Measurements from ENCODE around the gene MVB12B. TPM values are rescaled to one million over a fixed set of nuclear protein-coding genes. Genes with fewer than 3 reads are reported as not detected.

Gene MVB12B
- polyA plus RNA-seq, 1 experiment = 4.4 TPM

- no peaks in the 10 kb centered on the region for H3K27me3 ChIP-seq (ENCODE audit: control insufficient read depth, insufficient read depth, low read length)
- ChIA-PET POLR2A (no interaction called here), CTCF (interaction anchor here (0.6 to 2.2 kb wide), 3 partner anchors 10 to 75 kb away, joined by 3 to 8 read pairs (median 3); no protein-coding TSS in a partner anchor)
- no peaks in the 10 kb centered on the region for H3K9me3 ChIP-seq (ENCODE audit: control insufficient read depth, insufficient read depth, low read length)
- no peak for DNase-seq (ENCODE audit: low read depth, low spot score)
- no peak for TF ChIP-seq CTCF (IDR thresholded peaks at IDR 0.05; ENCODE audit: low read depth, low read length)
- no peak overlapping the region for H3K4me3 ChIP-seq (ENCODE audit: low read depth, low read length)
- no peak overlapping the region for H3K27ac ChIP-seq (ENCODE audit: low read depth, low read length)
Measured at GRCh38 chr9:126335837-126336735, 9.5 kb downstream of the MVB12B start.

- DNase-seq (ENCODE audit: low read depth, low spot score) = no peak
- Histone ChIP-seq H3K4me3 (ENCODE audit: low read depth, low read length) (no peak overlapping the region), H3K9me3 (ENCODE audit: control insufficient read depth, insufficient read depth, low read length) (no peaks in the 10 kb centered on the region), H3K27me3 (ENCODE audit: control insufficient read depth, insufficient read depth, low read length) (no peaks in the 10 kb centered on the region), H3K27ac (ENCODE audit: low read depth, low read length) (no peak overlapping the region)
- ChIA-PET POLR2A (no interaction called here), CTCF (interaction anchor here (1.0 to 2.2 kb wide), 3 partner anchors 11 to 155 kb away, joined by 3 to 8 read pairs (median 3); no protein-coding TSS in a partner anchor)
- TF ChIP-seq CTCF (IDR thresholded peaks at IDR 0.05; ENCODE audit: low read depth, low read length) = no peak
Measured at GRCh38 chr9:126336736-126337325, 10.2 kb downstream of the MVB12B start.

DNA sequence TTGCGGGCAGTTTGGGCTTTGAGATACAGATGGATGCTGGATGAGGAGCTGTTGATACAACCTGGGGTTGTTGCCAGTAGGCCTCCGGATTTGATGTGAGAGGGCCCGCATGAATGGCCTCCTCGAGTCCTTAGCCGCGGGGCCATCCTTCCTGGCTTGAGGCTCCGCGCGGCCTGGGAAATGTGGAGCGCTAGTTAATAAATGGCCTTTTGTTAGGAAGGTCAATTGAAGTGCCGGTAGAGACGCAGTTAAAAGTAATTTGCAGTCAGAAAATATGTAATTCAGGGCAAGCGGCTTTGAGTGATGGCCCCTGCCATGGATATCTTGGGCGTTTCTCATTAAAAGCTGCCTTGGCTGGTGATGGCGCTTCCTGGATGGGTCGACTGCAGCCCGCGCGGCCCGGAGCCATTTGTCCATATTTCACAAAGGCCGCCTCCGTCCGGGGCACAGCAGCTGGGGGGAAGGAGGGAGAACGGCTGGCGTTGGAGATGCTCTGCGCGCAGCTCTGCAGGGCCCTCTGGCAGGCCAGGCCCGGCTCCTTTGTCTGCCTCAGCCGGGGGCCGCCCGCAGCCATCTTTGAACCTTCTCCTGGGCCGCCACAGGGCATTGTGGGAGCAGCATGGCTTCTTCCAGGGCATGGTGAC is 11.2 kb downstream of the MVB12B start:
- no peak for DNase-seq (ENCODE audit: low read depth, low spot score)
- H3K9me3 ChIP-seq (ENCODE audit: control insufficient read depth, insufficient read depth, low read length) = no peaks in the 10 kb centered on the region
- H3K27ac ChIP-seq (ENCODE audit: low read depth, low read length) = no peak overlapping the region
- ChIA-PET POLR2A (no interaction called here), CTCF (interaction anchor here (1.0 to 2.2 kb wide), 2 partner anchors 61 to 154 kb away, joined by 3 to 8 read pairs; no protein-coding TSS in a partner anchor)
- TF ChIP-seq CTCF (IDR thresholded peaks at IDR 0.05; ENCODE audit: low read depth, low read length) = no peak
- no peaks in the 10 kb centered on the region for H3K27me3 ChIP-seq (ENCODE audit: control insufficient read depth, insufficient read depth, low read length)
- H3K4me3 ChIP-seq (ENCODE audit: low read depth, low read length) = no peak overlapping the region

- ChIA-PET CTCF (no interaction called here), POLR2A (no interaction called here)
- TF ChIP-seq CTCF (IDR thresholded peaks at IDR 0.05; ENCODE audit: low read depth, low read length) = no peak
- H3K27ac ChIP-seq (ENCODE audit: low read depth, low read length) = no peak overlapping the region
- H3K27me3 ChIP-seq (ENCODE audit: control insufficient read depth, insufficient read depth, low read length) = no peaks in the 10 kb centered on the region
- DNase-seq (ENCODE audit: low read depth, low spot score) = no peak
- no peaks in the 10 kb centered on the region for H3K9me3 ChIP-seq (ENCODE audit: control insufficient read depth, insufficient read depth, low read length)
- H3K4me3 ChIP-seq (ENCODE audit: low read depth, low read length) = no peak overlapping the region
Measured at GRCh38 chr9:126338945-126339344, 12.3 kb downstream of the MVB12B start.

Data from AG04450 (cell line).